ENCODE measurements around the gene HERPUD1.
"Not testable (repeated sequence)": the region's sequence is repeated elsewhere in the genome, so short reads cannot be mapped to it uniquely, and the experiment has no call there.

The HERPUD1 gene

DNA sequence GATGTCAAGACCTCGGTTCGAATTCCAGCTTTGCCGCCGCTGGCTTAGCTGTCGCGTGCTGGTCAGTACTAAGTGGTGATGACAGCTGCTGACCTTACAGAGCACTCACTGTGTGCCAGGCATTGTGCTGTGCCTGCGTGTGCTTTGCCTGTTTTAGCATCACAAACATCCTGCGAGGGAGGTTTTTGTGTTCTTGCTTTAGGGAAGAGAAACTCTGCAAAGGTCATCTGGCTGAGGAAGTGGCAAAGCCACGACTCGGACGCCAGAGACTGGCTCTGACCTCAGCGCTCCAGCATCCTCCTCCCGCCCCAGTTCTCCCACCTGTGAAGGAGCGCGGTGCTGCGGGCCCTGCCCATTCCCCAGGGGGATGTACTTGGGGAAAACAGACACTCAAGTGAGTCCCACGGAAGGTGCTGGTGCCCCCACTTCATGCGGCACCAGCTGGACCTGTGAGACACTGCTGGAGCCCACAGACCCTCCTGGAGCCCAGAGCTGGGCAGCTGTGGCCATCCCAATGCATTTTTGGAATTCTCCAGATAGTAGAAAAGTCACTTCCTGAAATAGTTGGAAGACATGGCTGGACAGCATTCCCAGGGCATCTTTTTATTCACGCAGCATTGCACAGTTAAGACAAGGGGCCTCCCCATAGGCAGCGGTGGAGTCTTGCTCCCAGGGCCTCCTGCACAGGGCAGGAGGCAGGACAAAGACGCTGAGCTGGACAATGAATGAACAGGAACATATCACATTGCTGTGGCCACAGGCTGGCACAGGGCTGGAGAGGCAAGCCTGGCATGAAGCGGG, 20.0 kb upstream of the HERPUD1 start:
- DNase-seq: no peak

- DNase-seq: no peak
These were observed 18.9 kb upstream of the HERPUD1 start for GRCh38 chr16:56912746-56913708.

GRCh38 chr16:56914896-56915295, 17.0 kb upstream of the HERPUD1 start:
- no peak for DNase-seq

DNA sequence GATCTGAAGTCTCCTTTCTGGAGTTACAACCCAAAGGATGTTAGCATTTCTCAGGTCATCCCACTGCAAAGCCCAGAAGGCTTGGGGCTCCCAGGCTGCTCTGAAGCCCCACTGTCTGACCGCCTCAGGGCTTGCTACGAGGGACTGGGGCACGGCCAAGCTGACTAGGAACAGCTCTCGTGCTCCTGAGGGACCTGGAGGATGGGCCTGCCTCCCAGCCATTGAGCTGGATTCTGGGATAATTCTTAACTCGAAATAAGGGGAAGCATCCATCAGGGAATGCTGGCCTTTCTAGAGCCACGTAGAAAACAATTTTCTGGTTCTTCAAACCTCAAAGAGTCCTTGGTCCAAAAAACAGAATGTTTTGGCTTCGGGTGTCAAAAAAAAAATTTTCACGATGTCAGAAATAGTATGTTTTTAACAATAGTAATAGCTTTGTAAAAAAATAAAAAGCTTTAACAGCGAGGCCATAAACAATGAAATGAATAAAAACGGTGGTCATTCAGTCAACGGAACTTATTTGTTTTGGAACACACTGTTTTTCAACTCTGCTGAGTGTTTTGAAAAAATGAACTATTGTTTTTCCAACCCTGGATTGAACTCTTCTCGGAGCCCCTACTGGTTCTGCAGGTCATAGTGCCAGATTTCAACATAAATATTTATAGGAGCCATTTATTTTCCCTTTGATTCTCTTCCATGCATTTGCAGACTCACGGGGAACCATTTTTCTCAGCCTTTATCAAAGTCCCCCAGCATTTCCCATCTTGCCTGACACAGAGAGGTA, 16.4 kb upstream of the HERPUD1 start:
- DNase-seq: no peak

DNA sequence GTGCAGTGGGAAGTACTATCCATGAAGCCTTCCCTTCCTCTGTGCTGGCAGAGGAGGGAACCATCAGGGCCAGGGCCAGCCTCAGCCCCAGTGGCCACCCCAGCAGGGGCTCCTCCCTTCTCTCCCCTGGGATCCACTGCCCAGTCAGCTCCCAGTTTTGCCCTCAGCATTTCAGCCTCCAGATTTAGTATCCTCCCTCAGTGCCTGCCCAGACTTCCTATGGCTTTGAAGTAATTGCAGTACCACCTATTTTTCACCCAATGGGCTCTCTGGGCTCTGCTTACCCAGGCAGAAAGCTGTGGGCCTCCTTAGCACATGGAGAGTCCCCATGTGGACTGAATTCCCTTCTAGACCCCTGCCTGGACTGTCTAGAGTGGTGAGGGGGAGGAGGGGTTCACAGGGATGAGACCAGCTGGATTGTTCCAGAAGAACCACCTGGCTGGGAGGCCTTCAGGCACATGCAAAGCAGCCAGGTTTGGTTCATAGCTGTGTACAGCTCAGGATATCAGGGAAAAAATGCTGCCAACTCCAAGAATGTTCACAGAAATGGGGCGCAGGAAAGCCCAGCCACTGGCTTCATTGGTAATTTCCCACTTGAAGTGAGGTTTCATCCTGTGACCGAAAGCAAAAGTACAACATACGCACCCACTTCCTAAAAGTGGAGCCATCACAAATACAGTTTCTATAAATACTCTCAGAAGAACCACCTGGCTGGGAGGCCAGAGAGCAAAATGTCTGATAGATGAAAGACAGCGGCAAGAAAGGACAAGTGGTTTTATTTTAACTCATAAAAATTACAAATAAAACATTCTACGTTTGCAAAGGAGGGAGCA, 15.2 kb upstream of the HERPUD1 start:
- DNase-seq: no peak

DNA sequence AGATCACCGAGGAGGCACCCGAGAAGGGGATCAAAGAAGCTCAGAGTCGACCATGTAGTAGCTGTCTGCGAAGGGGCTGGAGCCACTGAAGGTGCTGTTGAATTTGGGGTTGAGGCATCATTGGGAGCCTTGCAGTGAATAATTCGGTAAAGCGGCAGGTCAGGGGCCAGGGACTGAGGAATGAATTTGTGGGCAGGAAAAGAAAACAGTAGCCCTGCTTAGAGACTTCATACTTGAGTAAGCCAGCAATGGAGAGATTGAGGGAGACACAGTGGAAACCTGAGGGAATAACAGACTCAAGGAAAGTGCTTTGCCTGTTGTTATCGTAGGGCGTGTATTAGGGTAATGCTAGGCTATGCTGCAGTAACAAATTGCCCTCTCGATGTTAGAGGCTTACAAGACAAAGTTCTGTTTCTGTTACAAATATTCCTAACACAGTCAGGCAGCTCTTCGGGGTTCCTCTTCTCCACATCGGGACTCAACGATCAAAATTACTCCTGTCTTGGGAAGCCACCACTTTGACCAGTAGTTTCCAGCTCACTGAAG, 13.4 kb upstream of the HERPUD1 start:
- DNase-seq: no peak

DNA sequence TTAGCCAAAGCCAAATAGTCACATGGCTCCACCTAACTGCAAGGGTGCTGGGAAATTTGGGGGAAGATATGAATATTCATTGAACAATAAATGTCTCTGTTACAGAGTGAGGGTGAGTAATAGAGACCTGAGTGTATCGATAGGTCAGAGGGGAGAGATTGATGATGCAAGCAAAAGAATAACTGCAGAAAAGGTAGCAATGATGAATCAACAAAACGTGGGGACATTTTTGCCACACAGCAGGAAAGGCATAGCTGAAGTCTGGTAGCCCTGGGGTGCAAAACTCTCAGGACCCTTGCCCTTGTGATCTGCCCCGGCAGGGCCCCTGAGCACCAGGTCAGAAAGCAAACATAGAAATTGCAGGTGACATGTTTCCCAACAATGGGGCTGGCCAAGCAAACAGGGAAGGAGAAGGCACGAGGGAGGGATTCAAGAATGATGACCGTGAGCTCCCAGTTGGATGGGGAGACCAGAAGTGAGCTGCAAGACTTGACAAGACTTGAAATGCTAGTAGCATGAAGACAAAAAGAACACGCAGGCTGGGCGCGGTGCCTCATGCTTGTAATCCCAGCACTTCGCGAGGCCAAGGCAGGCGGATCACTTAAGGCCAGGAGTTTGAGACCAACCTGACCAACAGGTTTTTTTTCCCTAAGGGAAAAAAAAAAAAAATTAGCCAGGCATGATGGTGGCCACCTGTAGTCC, 12.7 kb upstream of the HERPUD1 start:
- no peak for DNase-seq

- no peak for DNase-seq
These were observed 10.4 kb upstream of the HERPUD1 start for GRCh38 chr16:56921571-56921970.

GRCh38 chr16:56923481-56924091, 8.4 kb upstream of the HERPUD1 start:
- no peak for DNase-seq

GRCh38 chr16:56927471-56927870, 4.5 kb upstream of the HERPUD1 start:
- no peak for DNase-seq

- DNase-seq: no peak
These were observed 2.3 kb upstream of the HERPUD1 start for GRCh38 chr16:56929639-56930038.

- DNase-seq: peak; percentile 7
These were observed 1.3 kb upstream of the HERPUD1 start for GRCh38 chr16:56930486-56931270.

- no peak for DNase-seq
These were observed 561 bp upstream of the HERPUD1 start for GRCh38 chr16:56931271-56931891.

DNA sequence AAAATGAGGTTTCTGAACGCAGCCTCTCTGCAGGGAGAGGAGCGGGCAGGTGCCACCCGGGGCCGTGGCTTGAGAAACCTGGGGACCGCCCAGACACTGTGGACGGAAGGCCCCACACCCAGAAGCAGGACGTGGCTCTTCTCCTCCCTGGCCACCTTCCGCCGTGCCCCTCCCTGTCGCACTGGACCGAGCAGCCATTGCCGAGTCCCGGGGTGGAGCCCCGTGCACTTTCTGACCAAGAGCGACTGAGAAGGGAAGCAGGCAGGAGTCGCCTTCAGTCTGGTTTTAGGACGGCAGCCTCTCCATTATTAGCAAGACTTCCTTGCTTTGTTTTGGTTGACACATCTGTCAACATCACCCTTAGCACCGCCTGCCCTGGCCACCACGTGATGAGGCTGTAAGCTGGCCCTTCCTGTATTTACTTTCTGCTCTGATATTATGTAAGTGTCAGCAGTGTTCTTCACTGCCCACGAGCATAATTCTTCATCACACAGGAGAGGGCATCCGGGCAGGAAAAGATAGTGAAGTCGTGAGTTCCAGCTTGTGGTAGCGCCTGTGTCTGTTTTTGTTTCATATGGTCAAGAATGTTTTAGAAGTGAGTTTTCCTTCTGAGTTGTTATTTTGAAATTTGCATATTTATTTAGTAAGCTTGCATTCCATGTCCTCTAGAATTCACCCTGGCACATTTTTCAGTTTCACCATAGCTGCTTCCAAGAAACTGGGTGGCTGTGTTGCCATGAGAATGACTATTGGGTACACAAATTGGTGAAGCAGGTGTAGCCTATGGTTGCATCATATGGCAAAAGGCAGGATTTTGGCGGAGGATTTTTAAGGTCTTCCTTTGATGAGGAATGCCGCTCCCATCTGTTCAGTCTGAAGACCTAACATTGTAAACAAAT, 1.0 kb downstream of the HERPUD1 start:
- DNase-seq: peak; percentile 13

DNA sequence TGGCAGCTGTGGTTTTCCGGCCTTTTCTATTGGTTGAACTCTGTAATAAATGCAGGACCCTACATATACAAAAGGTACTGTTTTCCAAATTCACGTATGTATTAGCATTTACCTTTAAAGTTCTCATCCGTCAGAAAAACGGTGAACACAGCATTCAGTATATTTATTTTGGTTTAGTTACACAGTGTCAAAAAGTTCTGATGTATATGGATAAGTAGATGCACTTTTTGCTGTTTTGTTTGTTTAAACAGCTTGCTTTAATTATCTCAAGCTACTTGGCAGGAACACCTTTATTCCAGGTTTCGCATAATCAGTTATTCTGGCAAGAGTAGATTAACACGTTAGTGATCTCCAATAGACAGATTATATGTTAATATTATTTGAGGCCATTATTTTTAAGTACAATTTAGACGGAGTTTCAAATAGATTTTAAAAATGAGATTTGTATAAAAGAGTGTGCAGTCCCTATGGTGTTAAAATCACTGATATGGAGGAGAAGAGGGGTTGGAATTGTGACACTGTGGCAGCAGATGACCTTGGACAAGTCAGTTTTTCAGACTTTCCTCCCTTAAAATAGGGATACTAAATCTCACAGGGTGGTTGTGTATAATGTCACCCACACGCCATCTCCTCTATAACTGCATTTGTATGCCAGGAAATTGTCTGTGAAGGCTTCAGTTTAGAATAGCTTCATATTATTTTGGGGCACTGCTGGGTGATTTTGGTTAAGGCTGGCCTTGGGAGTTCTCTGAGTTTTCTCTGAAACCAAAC, 2.1 kb downstream of the HERPUD1 start:
- DNase-seq: no peak

DNA sequence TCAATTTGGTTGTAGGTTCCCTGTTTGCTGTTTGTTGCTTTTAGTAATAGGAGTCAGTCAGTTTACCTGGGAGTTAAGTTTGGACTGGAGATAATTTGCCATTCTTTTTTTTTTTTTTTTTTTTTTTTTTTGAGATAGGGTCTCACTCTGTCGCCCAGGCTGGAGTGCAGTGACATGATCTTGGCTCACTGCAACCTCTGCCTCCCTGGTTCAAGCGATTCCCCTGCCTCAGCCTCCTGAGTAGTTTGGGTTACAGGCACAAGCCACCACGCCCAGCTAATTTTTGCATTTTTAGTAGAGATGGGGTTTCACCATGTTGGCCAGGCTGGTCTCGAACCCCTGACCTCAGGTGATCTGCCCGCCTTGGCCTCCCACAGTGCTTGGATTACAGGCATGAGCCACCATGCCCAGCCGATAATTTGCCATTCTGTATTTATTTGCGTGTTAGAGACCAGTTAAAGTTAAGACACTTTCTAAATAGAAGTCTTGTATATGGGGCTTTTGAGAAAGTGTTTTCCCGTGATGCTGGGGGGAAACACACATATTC, 2.7 kb downstream of the HERPUD1 start:
- not testable (repeated sequence) for DNase-seq

GRCh38 chr16:56935201-56935600, 3.3 kb downstream of the HERPUD1 start:
- no peak for DNase-seq
